KMS-11 (cell line): ENCODE data around the gene TSSK2.
"Not testable (repeated sequence)": the region's sequence is repeated elsewhere in the genome, so short reads cannot be mapped to it uniquely, and the experiment has no call there.

Source experiments
- H2AFZ ChIP-seq: fragments of 200-600 bp; sonication (generic); 2 replicates; pipeline ENCODE4 v1.6.1; 2016; ENCODE audit warnings: antibody characterized with exemption, mixed run types, low read depth
- H3K27ac ChIP-seq: fragments of 200-600 bp; sonication (generic); 2 replicates; pipeline ENCODE4 v1.6.1; 2016; ENCODE audit warnings: mild to moderate bottlenecking, mixed run types
- H3K27me3 ChIP-seq: fragments of 200-600 bp; sonication (generic); 2 replicates; pipeline ENCODE4 v1.6.1; 2017; ENCODE audit warnings: mild to moderate bottlenecking, low read depth, mixed run types, moderate library complexity; ENCODE audit not compliant: insufficient read depth
- H3K36me3 ChIP-seq: fragments of 200-600 bp; sonication (generic); 2 replicates; pipeline ENCODE4 v1.6.1; 2017; ENCODE audit warnings: mild to moderate bottlenecking, mixed run types; ENCODE audit not compliant: insufficient read depth
- H3K4me1 ChIP-seq: fragments of 200-600 bp; sonication (generic); 2 replicates; pipeline ENCODE4 v1.6.1; 2016; ENCODE audit warnings: mild to moderate bottlenecking, low read depth, mixed run types; ENCODE audit not compliant: poor library complexity, severe bottlenecking
- H3K4me2 ChIP-seq: fragments of 200-600 bp; sonication (generic); 2 replicates; pipeline ENCODE4 v1.7.0; 2016; ENCODE audit warnings: mild to moderate bottlenecking, mixed run types
- H3K4me3 ChIP-seq: fragments of 200-600 bp; sonication (generic); IDR thresholded peaks from 2 replicates; pipeline ENCODE4 v1.6.1; 2017; ENCODE audit warnings: low read depth, low read length, mixed read lengths; ENCODE audit not compliant: insufficient read depth
- H3K79me2 ChIP-seq: fragments of 200-600 bp; sonication (generic); 2 replicates; pipeline ENCODE4 v1.6.1; 2016; ENCODE audit warnings: low read depth, mixed run types; ENCODE audit not compliant: insufficient read depth
- H3K9ac ChIP-seq: fragments of 200-600 bp; sonication (generic); 2 replicates; pipeline ENCODE4 v1.6.1; 2016; ENCODE audit warnings: mild to moderate bottlenecking, mixed run types
- H4K20me1 ChIP-seq: fragments of 200-600 bp; sonication (generic); 2 replicates; pipeline ENCODE4 v1.6.1; 2016; ENCODE audit warnings: mild to moderate bottlenecking, mixed run types; ENCODE audit not compliant: insufficient read depth
- TF ChIP-seq, protein P1 (sequence below): fragments of 200-600 bp; sonication (generic); conservative IDR thresholded peaks from 2 replicates; pipeline ENCODE4 v1.6.1; 2017; ENCODE audit warnings: low read depth, mild to moderate bottlenecking, antibody characterized with exemption, low read length, moderate library complexity, mixed read lengths

The TSSK2 gene

GRCh38 chr22:19130959-19131684 lies at the start of gene TSSK2:
TSS of gene TSSK2 (plus strand) at chr22:19131308. CDS start at chr22:19131400, 92 bp downstream.
- TF ChIP-seq, protein P1, sequence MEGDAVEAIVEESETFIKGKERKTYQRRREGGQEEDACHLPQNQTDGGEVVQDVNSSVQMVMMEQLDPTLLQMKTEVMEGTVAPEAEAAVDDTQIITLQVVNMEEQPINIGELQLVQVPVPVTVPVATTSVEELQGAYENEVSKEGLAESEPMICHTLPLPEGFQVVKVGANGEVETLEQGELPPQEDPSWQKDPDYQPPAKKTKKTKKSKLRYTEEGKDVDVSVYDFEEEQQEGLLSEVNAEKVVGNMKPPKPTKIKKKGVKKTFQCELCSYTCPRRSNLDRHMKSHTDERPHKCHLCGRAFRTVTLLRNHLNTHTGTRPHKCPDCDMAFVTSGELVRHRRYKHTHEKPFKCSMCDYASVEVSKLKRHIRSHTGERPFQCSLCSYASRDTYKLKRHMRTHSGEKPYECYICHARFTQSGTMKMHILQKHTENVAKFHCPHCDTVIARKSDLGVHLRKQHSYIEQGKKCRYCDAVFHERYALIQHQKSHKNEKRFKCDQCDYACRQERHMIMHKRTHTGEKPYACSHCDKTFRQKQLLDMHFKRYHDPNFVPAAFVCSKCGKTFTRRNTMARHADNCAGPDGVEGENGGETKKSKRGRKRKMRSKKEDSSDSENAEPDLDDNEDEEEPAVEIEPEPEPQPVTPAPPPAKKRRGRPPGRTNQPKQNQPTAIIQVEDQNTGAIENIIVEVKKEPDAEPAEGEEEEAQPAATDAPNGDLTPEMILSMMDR: no peak
- Histone ChIP-seq H4K20me1 (no peaks in the 10 kb centered on the region), H3K79me2 (no peaks in the 10 kb centered on the region), H3K27ac (no peak within 1 kb of the TSS), H3K4me2 (no peak within 1 kb of the TSS), H2AFZ (no peak within 1 kb of the TSS), H3K36me3 (no peaks in the 10 kb centered on the region), H3K4me3 (no peak within 1 kb of the TSS), H3K27me3 (no peaks in the 10 kb centered on the region), H3K9ac (no peak within 1 kb of the TSS), H3K4me1 (no peaks in the 10 kb centered on the region)

GRCh38 chr22:19081351-19081750 lies 49.8 kb upstream of the TSSK2 start:
- H3K9ac ChIP-seq: no peak overlapping the region
- peaks cover 11% of the 10 kb centered on the region for H3K4me1 ChIP-seq
- no peaks in the 10 kb centered on the region for H3K79me2 ChIP-seq
- no peak overlapping the region for H3K4me2 ChIP-seq
- H3K4me3 ChIP-seq: no peak overlapping the region
- no peaks in the 10 kb centered on the region for H4K20me1 ChIP-seq
- no peaks in the 10 kb centered on the region for H3K36me3 ChIP-seq
- TF ChIP-seq, protein P1: no peak
- H3K27ac ChIP-seq: no peak overlapping the region
- no peaks in the 10 kb centered on the region for H3K27me3 ChIP-seq
- H2AFZ ChIP-seq: no peak overlapping the region

GRCh38 chr22:19082101-19082500 lies 49.0 kb upstream of the TSSK2 start:
- Histone ChIP-seq H3K4me1 (peaks cover 11% of the 10 kb centered on the region), H3K4me3 (no peak overlapping the region), H3K9ac (no peak overlapping the region), H3K4me2 (no peak overlapping the region), H3K27ac (no peak overlapping the region), H3K36me3 (no peaks in the 10 kb centered on the region), H2AFZ (no peak overlapping the region), H3K79me2 (no peaks in the 10 kb centered on the region), H4K20me1 (no peaks in the 10 kb centered on the region), H3K27me3 (no peaks in the 10 kb centered on the region)
- TF ChIP-seq, protein P1: no peak

GRCh38 chr22:19082793-19083192 lies 48.3 kb upstream of the TSSK2 start:
- TF ChIP-seq, protein P1: no peak
- Histone ChIP-seq H3K9ac (no peak overlapping the region), H3K79me2 (no peaks in the 10 kb centered on the region), H3K4me2 (no peak overlapping the region), H3K27ac (no peak overlapping the region), H4K20me1 (no peaks in the 10 kb centered on the region), H3K27me3 (no peaks in the 10 kb centered on the region), H2AFZ (no peak overlapping the region), H3K36me3 (no peaks in the 10 kb centered on the region), H3K4me3 (no peak overlapping the region), H3K4me1 (peaks cover 11% of the 10 kb centered on the region)

DNA sequence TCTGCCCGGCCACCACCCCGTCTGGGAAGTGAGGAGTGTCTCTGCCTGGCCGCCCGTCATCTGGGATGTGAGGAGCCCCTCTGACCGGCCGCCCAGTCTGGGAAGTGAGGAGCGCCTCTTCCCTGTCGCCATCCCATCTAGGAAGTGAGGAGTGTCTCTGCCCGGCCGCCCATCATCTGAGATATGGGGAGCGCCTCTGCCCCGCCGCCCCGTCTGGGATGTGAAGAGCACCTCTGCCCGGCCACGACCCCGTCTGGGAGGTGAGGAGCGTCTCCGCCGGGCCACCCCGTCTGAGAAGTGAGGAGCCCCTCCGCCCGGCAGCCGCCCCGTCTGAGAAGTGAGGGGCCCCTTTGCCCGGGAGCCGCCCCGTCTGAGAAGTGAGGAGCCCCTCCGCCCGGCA lies 47.0 kb upstream of the TSSK2 start:
- not testable (repeated sequence) for H3K36me3 ChIP-seq, H3K9ac ChIP-seq, H3K27ac ChIP-seq, H3K4me3 ChIP-seq, H4K20me1 ChIP-seq, H3K27me3 ChIP-seq, H3K4me2 ChIP-seq, H2AFZ ChIP-seq, H3K79me2 ChIP-seq
- peaks cover 11% of the 10 kb centered on the region for H3K4me1 ChIP-seq

DNA sequence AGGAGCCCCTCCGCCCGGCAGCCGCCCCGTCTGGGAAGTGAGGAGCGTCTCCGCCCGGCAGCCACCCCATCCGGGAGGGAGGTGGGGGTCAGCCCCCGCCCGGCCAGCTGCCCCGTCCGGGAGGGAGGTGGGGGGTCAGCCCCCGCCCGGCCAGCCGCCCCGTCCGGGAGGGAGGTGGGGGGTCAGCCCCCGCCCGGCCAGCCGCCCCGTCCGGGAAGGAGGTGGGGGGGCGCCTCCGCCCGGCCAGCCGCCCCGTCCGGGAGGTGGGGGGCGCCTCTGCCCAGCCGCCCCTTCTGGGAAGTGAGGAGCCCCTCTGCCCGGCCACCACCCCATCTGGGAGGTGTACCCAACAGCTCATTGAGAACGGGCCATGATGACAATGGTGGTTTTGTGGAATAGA lies 46.5 kb upstream of the TSSK2 start:
- not testable (repeated sequence) for H4K20me1 ChIP-seq, H3K36me3 ChIP-seq, H3K27ac ChIP-seq, H3K27me3 ChIP-seq, H3K9ac ChIP-seq, H3K4me3 ChIP-seq, H3K79me2 ChIP-seq, H2AFZ ChIP-seq, H3K4me2 ChIP-seq
- H3K4me1 ChIP-seq: peaks cover 11% of the 10 kb centered on the region
